ENCODE measurements around the gene GAGE12G. TPM values are rescaled to one million over a fixed set of nuclear protein-coding genes. Genes with fewer than 3 reads are reported as not detected.

GAGE12G gene
- total and polyA plus RNA-seq, 2 experiments from 2014 or later = not detected

DNA sequence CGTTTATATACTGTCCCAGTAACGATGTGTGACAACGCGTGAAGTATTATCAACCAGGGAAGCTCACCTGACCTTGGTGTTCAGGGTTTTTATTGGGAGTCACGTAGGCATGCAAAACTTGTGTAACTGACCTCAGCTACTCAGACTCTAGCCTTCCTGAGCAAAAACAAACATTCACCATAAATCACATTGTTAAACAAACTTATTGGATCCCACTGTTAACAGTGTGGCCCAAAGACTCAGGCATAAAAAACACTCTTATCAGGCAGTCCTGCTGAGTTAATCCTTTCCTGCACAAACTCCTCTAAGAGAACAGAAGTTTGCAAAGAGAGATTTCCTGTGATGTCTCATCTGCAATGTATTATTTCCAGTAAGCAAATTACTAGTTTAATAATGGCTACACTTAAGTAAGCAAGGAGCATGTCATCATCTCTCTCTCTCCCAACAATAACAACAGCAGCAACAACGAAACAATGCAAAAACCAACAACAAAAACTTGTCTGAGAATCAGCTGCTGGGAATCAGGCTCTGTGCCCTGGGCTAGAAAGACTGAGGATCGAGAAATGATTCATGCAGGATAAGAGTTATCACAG is 40.6 kb downstream of the GAGE12G start:
- H3K9me3 ChIP-seq (ENCODE audit: low read depth) = no peaks in the 10 kb centered on the region
- H3K36me3 ChIP-seq = no peaks in the 10 kb centered on the region
- H3K4me3 ChIP-seq = no peak overlapping the region
- TF ChIP-seq, protein P1, sequence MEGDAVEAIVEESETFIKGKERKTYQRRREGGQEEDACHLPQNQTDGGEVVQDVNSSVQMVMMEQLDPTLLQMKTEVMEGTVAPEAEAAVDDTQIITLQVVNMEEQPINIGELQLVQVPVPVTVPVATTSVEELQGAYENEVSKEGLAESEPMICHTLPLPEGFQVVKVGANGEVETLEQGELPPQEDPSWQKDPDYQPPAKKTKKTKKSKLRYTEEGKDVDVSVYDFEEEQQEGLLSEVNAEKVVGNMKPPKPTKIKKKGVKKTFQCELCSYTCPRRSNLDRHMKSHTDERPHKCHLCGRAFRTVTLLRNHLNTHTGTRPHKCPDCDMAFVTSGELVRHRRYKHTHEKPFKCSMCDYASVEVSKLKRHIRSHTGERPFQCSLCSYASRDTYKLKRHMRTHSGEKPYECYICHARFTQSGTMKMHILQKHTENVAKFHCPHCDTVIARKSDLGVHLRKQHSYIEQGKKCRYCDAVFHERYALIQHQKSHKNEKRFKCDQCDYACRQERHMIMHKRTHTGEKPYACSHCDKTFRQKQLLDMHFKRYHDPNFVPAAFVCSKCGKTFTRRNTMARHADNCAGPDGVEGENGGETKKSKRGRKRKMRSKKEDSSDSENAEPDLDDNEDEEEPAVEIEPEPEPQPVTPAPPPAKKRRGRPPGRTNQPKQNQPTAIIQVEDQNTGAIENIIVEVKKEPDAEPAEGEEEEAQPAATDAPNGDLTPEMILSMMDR (IDR thresholded peaks at IDR 0.05; ENCODE audit: low read depth, low read length) = no peak
- H3K4me1 ChIP-seq (ENCODE audit: low read depth) = no peaks in the 10 kb centered on the region
- DNase-seq (ENCODE audit: low read depth in 1 of 2, low spot score in 1 of 2) = no peak
- no peak overlapping the region for H3K27ac ChIP-seq
- H3K27me3 ChIP-seq = no peaks in the 10 kb centered on the region

GRCh38 chrX:49618574-49618973 is 48.4 kb downstream of the GAGE12G start:
- no peak overlapping the region for H3K27ac ChIP-seq
- no peaks in the 10 kb centered on the region for H3K9me3 ChIP-seq (ENCODE audit: low read depth)
- DNase-seq (ENCODE audit: low read depth in 1 of 2, low spot score in 1 of 2) = no peak
- H3K4me1 ChIP-seq (ENCODE audit: low read depth) = no peaks in the 10 kb centered on the region
- no peaks in the 10 kb centered on the region for H3K36me3 ChIP-seq
- no peaks in the 10 kb centered on the region for H3K27me3 ChIP-seq
- no peak overlapping the region for H3K4me3 ChIP-seq
- TF ChIP-seq, protein P1 (IDR thresholded peaks at IDR 0.05; ENCODE audit: low read depth, low read length) = no peak

Other genes starting within 250 kb of the GAGE12G start
- not detected in 2 replicates for gene GAGE12J, start 248.4 kb upstream of the GAGE12G start, total RNA-seq
- gene GAGE12J, start 248.4 kb upstream of the GAGE12G start, polyA plus RNA-seq = not detected in 2 replicates
- not detected in 2 replicates for gene GAGE13, start 238.8 kb upstream of the GAGE12G start, total RNA-seq
- 0.38 TPM in 1 of 2 replicates, not detected in the other for gene GAGE13, start 238.8 kb upstream of the GAGE12G start, polyA plus RNA-seq
- gene GAGE12C, start 38.2 kb upstream of the GAGE12G start, total RNA-seq = not detected in 2 replicates
- not detected in 2 replicates for gene GAGE12C, start 38.2 kb upstream of the GAGE12G start, polyA plus RNA-seq
- gene GAGE12D, start 28.7 kb upstream of the GAGE12G start, total RNA-seq = not detected in 2 replicates
- not detected in 2 replicates for gene GAGE12D, start 28.7 kb upstream of the GAGE12G start, polyA plus RNA-seq
- gene GAGE12E, start 19.1 kb upstream of the GAGE12G start, total RNA-seq = not detected in 2 replicates
- gene GAGE12E, start 19.1 kb upstream of the GAGE12G start, polyA plus RNA-seq = not detected in 2 replicates
- not detected in 2 replicates for gene GAGE12F, start 9.6 kb upstream of the GAGE12G start, total RNA-seq
- not detected in 2 replicates for gene GAGE12F, start 9.6 kb upstream of the GAGE12G start, polyA plus RNA-seq
- not detected in 2 replicates for gene GAGE12H, start 9.5 kb downstream of the GAGE12G start, total RNA-seq
- gene GAGE12H, start 9.5 kb downstream of the GAGE12G start, polyA plus RNA-seq = not detected in 2 replicates
- gene GAGE2A, start 19.1 kb downstream of the GAGE12G start, total RNA-seq = not detected in 2 replicates
- not detected in 2 replicates for gene GAGE2A, start 19.1 kb downstream of the GAGE12G start, polyA plus RNA-seq
- gene GAGE1, start 28.6 kb downstream of the GAGE12G start, total RNA-seq = not detected in 2 replicates
- gene GAGE1, start 28.6 kb downstream of the GAGE12G start, polyA plus RNA-seq = not detected in 2 replicates
- not detected in 2 replicates for gene PAGE1, start 125.6 kb downstream of the GAGE12G start, total RNA-seq
- gene PAGE1, start 125.6 kb downstream of the GAGE12G start, polyA plus RNA-seq = not detected in 2 replicates